ENCODE results near the gene TMEM175. TPM values are rescaled to one million over a fixed set of nuclear protein-coding genes. Genes with fewer than 3 reads are reported as not detected.
"Not testable (repeated sequence)": the region's sequence is repeated elsewhere in the genome, so short reads cannot be mapped to it uniquely, and the experiment has no call there.

The TMEM175 gene
- total RNA-seq, 1 experiment from 2014 or later = 20.2 TPM

- no peak for DNase-seq
- Histone ChIP-seq H3K27me3 (ENCODE audit: insufficient read depth, low read depth) (peaks cover 11% of the 10 kb centered on the region), H2AFZ (no peak overlapping the region), H3K4me3 (no peak overlapping the region), H3F3A (ENCODE audit: insufficient read depth, low read depth) (peaks cover 7% of the 10 kb centered on the region; the same call in 1 of the 2 replicates), H3K9me3 (ENCODE audit: insufficient read depth, low read depth) (no peaks in the 10 kb centered on the region), H3K79me2 (ENCODE audit: low read depth) (no peaks in the 10 kb centered on the region), H3K27ac (no peak overlapping the region), H3K4me1 (replicated peaks; ENCODE audit: insufficient read depth) (peaks cover 4% of the 10 kb centered on the region), H3K4me2 (no peak overlapping the region), H3K9me2 (ENCODE audit: insufficient read depth) (no peaks in the 10 kb centered on the region), H3K36me3 (ENCODE audit: low read depth) (no peaks in the 10 kb centered on the region), H4K20me1 (ENCODE audit: insufficient read depth) (peaks cover 7% of the 10 kb centered on the region; the same call in 1 of the 2 replicates)
- CTCF ChIA-PET = no interaction called here
- no peak for TF ChIP-seq CTCF (conservative IDR thresholded peaks at IDR 0.05)
- no peak for TF ChIP-seq EZH2 (IDR thresholded peaks at IDR 0.05; ENCODE audit: low read depth)
- intact Hi-C loops (cut with micrococcal nuclease; ENCODE audit: unreplicated experiment) = no loop called here
- POLR2A ChIA-PET (ENCODE audit: unreplicated experiment) = no interaction called here
- no TSS peak for BruUV-seq (replicated peaks)
Observed at GRCh38 chr4:998096-998691, 65.9 kb downstream of the TMEM175 start.

GRCh38 chr4:999240-999863 is 67.1 kb downstream of the TMEM175 start:
- H3K4me3 ChIP-seq; intact Hi-C loops (cut with micrococcal nuclease; ENCODE audit: unreplicated experiment); H3F3A ChIP-seq (ENCODE audit: insufficient read depth, low read depth); DNase-seq; H3K9me2 ChIP-seq (ENCODE audit: insufficient read depth); H4K20me1 ChIP-seq (ENCODE audit: insufficient read depth); H3K27ac ChIP-seq; CTCF ChIA-PET; H3K4me1 ChIP-seq (replicated peaks; ENCODE audit: insufficient read depth); BruUV-seq (replicated peaks); H3K9me3 ChIP-seq (ENCODE audit: insufficient read depth, low read depth); H3K79me2 ChIP-seq (ENCODE audit: low read depth); H2AFZ ChIP-seq; H3K36me3 ChIP-seq (ENCODE audit: low read depth); POLR2A ChIA-PET (ENCODE audit: unreplicated experiment); H3K4me2 ChIP-seq: not testable (repeated sequence)
- peaks cover 11% of the 10 kb centered on the region for H3K27me3 ChIP-seq (ENCODE audit: insufficient read depth, low read depth)

- no peak overlapping the region for H3K27ac ChIP-seq
- H3K4me1 ChIP-seq (replicated peaks; ENCODE audit: insufficient read depth) = no peaks in the 10 kb centered on the region
- no peak overlapping the region for H3K4me3 ChIP-seq
- peaks cover 7% of the 10 kb centered on the region; the same call in 1 of the 2 replicates for H3F3A ChIP-seq (ENCODE audit: insufficient read depth, low read depth)
- DNase-seq = no peak
- intact Hi-C loops (cut with micrococcal nuclease; ENCODE audit: unreplicated experiment) = no loop called here
- H3K36me3 ChIP-seq (ENCODE audit: low read depth) = no peaks in the 10 kb centered on the region
- TF ChIP-seq EZH2 (IDR thresholded peaks at IDR 0.05; ENCODE audit: low read depth) (no peak), CTCF (conservative IDR thresholded peaks at IDR 0.05) (no peak)
- no peaks in the 10 kb centered on the region for H3K9me3 ChIP-seq (ENCODE audit: insufficient read depth, low read depth)
- no peak overlapping the region for H3K4me2 ChIP-seq
- H3K27me3 ChIP-seq (ENCODE audit: insufficient read depth, low read depth) = peaks cover 11% of the 10 kb centered on the region
- no peak overlapping the region for H2AFZ ChIP-seq
- ChIA-PET CTCF (no interaction called here), POLR2A (ENCODE audit: unreplicated experiment) (no interaction called here)
- no peaks in the 10 kb centered on the region for H3K9me2 ChIP-seq (ENCODE audit: insufficient read depth)
- H4K20me1 ChIP-seq (ENCODE audit: insufficient read depth) = peaks cover 7% of the 10 kb centered on the region; the same call in 1 of the 2 replicates
- H3K79me2 ChIP-seq (ENCODE audit: low read depth) = no peaks in the 10 kb centered on the region
- no TSS peak for BruUV-seq (replicated peaks)
Observed at GRCh38 chr4:999882-1000425, 67.7 kb downstream of the TMEM175 start.
